ENCODE data around the gene ZNF687.
"Not testable (repeated sequence)": the region's sequence is repeated elsewhere in the genome, so short reads cannot be mapped to it uniquely, and the experiment has no call there.

Gene ZNF687

DNA sequence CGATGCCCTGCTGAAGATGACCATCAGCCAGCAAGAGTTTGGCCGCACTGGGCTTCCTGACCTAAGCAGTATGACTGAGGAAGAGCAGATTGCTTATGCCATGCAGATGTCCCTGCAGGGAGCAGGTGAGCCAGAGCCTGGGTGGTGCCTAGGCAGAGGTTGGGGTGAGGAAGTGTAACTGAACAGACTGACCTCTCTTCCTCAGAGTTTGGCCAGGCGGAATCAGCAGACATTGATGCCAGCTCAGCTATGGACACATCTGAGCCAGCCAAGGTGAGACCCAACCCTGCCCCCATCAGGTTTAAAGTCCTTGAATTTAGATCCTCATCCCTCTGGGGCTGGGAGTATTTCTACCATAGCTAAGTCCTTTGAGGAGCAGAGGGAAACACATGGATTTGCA is 15.8 kb upstream of the ZNF687 start:
- in situ Hi-C loops (cut with HindIII; ENCODE audit: low sequenced_read_pairs): no loop called here
- no peak for TF ChIP-seq CTCF (IDR thresholded peaks at IDR 0.05; ENCODE audit: low read depth, low read length, missing control alignments)
- no peak overlapping the region for H3K4me3 ChIP-seq (ENCODE audit: low read depth, low read length)
- no peak for DNase-seq (ENCODE audit: low read depth)

DNA sequence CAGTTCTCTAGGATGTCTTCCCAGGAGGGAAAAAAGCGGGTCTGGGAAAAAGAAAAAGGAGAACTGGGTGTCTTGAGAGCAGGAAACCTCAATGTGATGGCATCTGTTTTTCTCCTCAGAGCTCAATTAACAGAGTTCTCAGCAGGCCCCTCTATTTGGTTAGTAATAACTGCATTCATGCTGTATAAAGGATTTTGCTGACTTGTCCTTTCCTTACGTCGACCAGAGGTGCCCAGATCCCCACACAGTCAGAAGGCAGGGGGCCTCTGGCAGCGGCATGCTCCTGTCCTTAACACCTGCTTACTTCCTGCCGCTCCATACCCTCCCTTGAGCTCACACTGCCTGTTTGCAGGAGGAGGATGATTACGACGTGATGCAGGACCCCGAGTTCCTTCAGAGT is 15.3 kb upstream of the ZNF687 start:
- no peak for TF ChIP-seq CTCF (IDR thresholded peaks at IDR 0.05; ENCODE audit: low read depth, low read length, missing control alignments)
- no peak overlapping the region for H3K4me3 ChIP-seq (ENCODE audit: low read depth, low read length)
- in situ Hi-C loops (cut with HindIII; ENCODE audit: low sequenced_read_pairs): no loop called here
- DNase-seq (ENCODE audit: low read depth): no peak

- no peak for DNase-seq (ENCODE audit: low read depth)
- in situ Hi-C loops (cut with HindIII; ENCODE audit: low sequenced_read_pairs): no loop called here
- H3K4me3 ChIP-seq (ENCODE audit: low read depth, low read length): no peak overlapping the region
These were observed 14.3 kb upstream of the ZNF687 start for GRCh38 chr1:151267760-151268159.

GRCh38 chr1:151273924-151274466 is 8.1 kb upstream of the ZNF687 start:
- H3K4me3 ChIP-seq (ENCODE audit: low read depth, low read length): no peak overlapping the region
- no peak for DNase-seq (ENCODE audit: low read depth)
- in situ Hi-C loops (cut with HindIII; ENCODE audit: low sequenced_read_pairs): no loop called here
- no peak for TF ChIP-seq CTCF (IDR thresholded peaks at IDR 0.05; ENCODE audit: low read depth, low read length, missing control alignments)

More at GRCh38 chr1:151267760-151268159, 14.3 kb upstream of the ZNF687 start:
- TF ChIP-seq CTCF (IDR thresholded peaks at IDR 0.05; ENCODE audit: low read depth, low read length, missing control alignments): no peak

GRCh38 chr1:151275341-151275740 is 6.8 kb upstream of the ZNF687 start:
- DNase-seq (ENCODE audit: low read depth); in situ Hi-C loops (cut with HindIII; ENCODE audit: low sequenced_read_pairs); H3K4me3 ChIP-seq (ENCODE audit: low read depth, low read length): not testable (repeated sequence)

DNA sequence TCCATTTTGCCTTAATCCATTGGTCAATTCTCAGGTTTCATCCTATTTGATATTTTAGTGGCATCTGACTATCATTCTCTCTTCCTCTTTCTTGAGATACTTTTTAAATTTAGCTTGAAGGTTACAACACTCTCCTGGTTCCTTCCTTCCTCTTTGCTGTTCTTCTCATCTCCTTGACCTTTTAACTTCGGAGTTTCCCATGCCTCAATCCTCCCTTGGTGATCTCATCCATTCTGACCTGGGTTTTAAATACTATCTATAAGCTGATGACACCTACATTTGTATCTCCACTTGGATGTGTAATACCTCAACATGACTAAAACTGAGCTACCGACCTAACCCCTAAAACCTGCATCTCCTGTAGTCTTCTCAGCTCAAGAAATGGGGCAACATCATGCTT is 4.8 kb upstream of the ZNF687 start:
- DNase-seq (ENCODE audit: low read depth): no peak
- no peak for TF ChIP-seq CTCF (IDR thresholded peaks at IDR 0.05; ENCODE audit: low read depth, low read length, missing control alignments)
- in situ Hi-C loops (cut with HindIII; ENCODE audit: low sequenced_read_pairs): no loop called here
- H3K4me3 ChIP-seq (ENCODE audit: low read depth, low read length): no peak overlapping the region

GRCh38 chr1:151281225-151281968 is 702 bp upstream of the ZNF687 start:
- peak; percentile 94 for DNase-seq (ENCODE audit: low read depth)
- in situ Hi-C loops (cut with HindIII; ENCODE audit: low sequenced_read_pairs): no loop called here
- TF ChIP-seq CTCF (IDR thresholded peaks at IDR 0.05; ENCODE audit: low read depth, low read length, missing control alignments): peak; percentile 10
- H3K4me3 ChIP-seq (ENCODE audit: low read depth, low read length): peak overlapping the region; percentile 66
